G401.6 (cell line): ENCODE data around the gene LCN12.

Experiments
- FAIRE-seq: peaks from 2 replicates; lab custom pipeline; 2012; peaks lifted over from hg19 to GRCh38; lab: Jason Lieb, UNC

LCN12 gene

DNA sequence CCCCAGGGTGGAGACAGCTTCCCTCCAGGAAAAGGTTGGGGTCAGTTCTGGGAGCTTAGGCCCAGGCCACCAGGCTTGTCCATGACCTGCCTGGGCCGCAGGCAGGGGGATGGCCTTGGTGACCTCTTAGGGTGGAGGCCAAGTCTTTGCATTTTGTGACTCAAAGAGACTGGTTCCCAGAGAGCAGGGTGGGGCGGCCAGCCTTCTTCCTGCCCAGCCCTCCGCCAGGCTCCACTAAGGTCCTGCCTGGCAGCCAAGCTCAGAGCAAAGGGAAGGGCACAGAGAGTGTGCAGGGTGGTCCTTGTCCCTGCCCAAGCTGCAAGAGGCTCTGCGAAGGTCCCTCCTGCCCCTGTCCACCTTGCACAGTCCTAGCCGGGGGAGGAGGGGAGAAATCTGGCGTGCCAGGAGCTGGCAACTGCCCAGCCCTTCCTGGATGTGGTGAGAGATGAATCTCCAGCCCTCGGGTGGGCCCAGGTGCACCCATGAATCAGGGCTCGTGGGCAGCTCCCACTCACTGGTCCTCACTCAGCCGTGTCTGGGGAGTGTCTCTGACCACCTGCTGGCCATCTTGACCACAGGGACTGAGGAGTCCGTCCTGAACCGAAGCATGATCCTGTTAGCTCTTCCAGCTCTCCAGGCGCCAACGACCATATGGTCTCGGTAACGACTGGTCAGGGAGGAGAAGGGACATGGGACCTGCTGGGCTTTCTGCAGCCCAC is 22.9 kb downstream of the LCN12 start:
- no peak for FAIRE-seq

DNA sequence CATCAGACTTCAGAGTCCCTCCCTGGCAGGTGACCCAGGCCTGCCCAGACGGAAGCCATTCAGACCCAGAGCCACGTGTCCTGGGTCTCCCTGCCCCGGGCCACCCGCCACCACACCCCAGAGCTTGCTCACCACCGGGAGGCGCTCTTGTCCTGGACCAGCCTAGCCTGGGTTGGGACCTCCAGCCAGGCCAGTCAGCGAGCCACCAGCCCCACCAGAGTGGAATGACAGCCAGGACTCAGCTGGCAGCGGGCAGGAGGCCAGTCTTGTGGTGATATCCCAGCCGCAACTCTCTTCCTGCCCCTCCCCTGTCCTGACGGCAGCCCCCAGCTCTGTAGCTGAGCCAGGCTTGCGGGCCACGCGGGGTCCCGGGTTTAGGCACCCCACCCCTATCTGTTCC is 23.6 kb downstream of the LCN12 start:
- no peak for FAIRE-seq

DNA sequence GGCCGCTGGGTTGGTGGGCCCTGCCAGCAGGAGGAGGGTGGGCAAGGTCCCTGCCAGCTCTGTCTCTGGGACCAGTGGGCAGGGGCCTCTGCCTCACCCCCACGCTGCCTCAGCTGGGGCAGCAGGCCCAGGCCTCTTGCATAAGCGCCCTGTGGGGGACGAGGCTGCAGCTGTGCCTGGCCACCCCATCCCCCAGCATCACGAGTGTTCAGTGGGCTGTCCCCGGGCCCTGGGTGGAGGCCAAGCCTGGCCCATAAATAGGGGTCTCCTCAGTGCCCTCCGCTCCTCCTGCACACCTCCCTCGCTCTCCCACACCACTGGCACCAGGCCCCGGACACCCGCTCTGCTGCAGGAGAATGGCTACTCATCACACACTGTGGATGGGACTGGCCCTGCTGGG is 25.1 kb downstream of the LCN12 start, which contains the start of gene PTGDS:
Gene PTGDS, plus strand, starts transcription at position 282 of the 400 bp plus-strand sequence. Its CDS starts 75 bp downstream, at position 357.
- FAIRE-seq = no peak

DNA sequence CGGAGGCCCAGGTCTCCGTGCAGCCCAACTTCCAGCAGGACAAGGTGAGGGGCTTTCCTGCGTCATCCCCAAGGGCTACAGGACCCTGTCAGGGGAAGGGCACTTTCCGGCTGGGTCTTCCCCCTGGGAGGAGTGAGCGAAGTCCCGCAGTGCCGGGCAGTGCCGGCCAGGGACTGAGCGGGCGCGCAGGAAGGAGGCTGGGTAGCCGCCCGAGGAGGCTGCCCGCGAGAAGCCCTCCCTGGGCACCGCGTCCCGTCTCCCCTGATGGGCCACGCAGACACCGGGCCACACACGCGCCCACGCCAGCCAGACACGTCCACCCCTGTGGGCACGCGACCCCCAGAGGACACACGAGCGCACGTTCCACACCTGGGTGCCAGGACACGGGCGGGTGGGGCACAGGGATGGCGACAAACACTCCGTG is 25.6 kb downstream of the LCN12 start:
- no peak for FAIRE-seq

DNA sequence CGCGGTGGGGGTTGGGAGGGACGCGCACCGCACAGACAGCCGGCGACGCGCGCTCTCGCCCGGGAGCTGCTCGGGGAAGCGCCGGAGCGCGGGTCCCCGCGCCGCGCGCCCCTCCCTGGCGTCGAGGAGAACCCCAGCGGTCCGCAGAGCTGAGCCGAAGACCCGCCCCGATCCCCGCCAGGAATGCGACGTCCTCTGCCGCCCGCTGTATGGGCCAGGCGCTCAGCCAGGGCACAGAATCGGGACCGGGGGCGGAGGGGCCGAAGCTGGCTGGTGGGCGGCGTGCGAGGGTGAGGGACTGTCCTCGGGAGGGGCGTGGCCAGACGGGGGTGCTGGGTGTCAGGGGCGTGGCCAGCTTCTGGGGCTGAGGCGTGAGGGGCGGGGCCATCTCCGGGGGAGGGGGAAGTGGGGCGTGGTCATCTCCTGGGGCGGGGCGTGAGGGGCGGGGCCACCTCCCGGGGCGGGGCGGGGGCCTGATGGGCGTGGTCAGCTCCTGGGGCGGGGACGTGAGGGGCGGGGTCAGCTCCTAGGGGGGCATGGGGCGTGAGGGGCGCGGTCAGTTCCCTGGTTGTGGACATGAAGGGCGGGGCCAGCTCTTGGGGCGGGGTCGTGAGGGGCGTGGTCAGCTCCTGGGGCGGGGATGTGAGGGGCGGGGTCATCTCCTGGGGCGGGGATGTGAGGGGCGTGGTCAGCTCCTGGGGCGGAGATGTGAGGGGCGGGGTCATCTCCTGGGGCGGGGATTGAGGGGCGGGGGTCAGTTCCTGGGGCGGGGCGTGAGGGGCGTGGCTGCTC is 26.2 kb downstream of the LCN12 start:
- FAIRE-seq = no peak

DNA sequence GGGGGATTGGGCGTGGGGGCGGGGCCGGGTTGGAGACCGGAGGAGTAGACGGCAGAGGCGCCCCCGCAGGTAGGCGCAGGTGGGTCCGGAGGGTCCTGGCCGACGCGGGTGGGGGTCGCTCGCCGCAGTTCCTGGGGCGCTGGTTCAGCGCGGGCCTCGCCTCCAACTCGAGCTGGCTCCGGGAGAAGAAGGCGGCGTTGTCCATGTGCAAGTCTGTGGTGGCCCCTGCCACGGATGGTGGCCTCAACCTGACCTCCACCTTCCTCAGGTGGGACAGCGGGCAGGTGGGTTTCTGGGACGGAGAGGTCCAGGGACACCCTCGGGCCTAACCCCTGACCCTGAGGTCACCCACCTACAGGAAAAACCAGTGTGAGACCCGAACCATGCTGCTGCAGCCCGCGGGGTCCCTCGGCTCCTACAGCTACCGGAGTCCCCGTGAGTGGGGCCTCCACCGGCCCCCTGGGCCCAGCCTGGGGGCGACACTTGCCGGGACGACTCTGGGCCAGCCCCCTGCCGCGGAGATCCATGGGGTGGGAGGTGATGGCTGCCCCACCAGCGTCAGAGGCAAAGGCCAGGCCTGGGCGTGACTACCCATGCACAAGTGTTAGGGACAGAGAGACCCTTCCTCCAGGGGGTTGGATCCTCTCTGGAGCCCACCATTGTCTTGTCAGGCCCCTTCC is 26.9 kb downstream of the LCN12 start:
- FAIRE-seq = no peak

DNA sequence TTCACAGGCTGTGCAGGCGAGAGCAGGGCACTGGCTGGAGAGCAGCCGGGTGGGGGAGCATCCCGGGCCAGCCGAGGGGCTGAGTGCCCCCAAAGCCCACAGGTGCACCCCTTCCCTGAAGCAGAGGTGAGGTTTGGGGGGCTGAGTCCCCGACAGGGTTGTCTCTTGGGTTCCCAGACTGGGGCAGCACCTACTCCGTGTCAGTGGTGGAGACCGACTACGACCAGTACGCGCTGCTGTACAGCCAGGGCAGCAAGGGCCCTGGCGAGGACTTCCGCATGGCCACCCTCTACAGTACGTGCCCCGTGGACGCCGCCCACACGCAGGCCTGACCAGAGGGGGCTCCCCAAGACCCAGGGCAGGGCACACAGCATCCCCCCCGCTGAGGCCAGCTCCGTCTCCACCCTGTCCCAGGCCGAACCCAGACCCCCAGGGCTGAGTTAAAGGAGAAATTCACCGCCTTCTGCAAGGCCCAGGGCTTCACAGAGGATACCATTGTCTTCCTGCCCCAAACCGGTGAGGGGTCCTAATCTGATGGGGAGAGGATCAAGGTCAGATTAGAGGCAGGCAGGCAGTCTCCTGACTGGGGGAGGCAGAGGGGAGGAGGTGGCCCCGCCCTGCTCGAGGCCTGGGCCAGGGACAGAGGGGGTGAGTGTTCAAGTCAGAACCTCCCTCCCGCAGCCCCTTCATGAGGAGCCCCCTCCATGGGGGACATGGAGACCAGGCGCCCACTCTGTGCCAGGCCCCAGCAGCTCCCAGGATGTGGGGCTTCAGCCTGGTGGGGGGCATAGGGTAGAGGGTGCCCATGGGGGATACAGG is 27.9 kb downstream of the LCN12 start:
- FAIRE-seq = no peak

DNA sequence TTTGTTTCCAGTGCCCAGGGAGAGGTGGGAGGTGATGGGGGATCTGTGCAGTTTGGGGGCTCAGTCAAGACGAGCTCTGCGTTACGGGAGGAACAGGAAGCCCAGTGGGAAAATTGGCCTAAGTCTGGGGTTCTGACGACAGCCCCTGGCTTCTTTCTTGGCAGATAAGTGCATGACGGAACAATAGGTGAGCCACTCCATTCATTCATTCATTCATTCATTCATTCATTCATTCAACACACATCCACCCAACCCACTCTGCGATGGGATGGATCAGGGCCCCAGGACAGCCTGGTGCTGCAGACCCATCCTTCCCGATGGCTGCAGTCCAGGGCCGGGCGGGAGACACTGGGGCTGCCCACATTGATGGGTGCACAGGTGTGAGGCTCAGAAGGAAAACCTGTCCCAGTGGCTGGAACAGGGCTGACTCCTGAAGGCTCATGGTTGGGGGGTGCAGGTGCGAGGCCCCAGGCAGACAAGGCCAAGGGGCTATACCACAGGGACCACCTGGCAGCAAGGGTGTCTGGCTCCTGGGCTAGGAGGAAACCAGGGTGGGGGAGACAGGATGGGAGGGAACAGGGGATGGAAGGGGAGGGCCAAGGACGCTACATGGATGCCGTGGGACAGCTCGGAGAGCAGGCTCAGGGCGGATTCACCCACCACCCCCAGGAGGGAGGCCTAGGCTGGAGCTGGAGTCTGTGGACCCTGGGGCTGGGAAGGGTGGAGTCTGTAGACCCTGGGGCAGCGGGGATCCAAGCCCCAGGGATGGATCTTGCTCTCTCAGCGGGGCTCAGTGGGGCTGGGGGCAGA is 28.8 kb downstream of the LCN12 start:
- no peak for FAIRE-seq

DNA sequence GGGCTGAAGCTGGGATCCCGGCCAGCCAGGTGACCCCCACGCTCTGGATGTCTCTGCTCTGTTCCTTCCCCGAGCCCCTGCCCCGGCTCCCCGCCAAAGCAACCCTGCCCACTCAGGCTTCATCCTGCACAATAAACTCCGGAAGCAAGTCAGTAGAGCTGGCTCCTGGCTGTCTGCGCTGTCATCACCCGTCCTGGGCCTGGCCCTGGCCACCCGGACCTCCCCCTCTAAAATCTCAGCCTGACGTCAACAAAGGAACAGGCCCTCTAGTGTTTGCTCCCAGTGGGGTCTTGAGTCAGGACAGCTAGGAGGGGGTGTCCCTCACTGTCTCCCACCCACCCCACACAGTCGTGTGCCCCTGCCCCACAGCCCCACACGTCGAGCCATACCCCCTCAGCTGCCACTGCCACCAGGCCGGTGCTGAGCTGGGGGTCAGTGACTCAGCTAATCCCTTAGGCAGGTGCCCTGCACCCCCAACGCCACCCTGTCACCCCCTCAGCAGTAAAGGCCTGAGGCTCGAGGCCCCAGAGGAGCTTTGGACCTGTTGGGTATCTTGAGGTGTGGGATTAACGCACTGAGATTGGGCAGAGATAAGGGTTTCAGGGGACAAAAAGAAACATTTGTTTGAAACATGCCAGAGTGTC is 29.6 kb downstream of the LCN12 start:
- no peak for FAIRE-seq

DNA sequence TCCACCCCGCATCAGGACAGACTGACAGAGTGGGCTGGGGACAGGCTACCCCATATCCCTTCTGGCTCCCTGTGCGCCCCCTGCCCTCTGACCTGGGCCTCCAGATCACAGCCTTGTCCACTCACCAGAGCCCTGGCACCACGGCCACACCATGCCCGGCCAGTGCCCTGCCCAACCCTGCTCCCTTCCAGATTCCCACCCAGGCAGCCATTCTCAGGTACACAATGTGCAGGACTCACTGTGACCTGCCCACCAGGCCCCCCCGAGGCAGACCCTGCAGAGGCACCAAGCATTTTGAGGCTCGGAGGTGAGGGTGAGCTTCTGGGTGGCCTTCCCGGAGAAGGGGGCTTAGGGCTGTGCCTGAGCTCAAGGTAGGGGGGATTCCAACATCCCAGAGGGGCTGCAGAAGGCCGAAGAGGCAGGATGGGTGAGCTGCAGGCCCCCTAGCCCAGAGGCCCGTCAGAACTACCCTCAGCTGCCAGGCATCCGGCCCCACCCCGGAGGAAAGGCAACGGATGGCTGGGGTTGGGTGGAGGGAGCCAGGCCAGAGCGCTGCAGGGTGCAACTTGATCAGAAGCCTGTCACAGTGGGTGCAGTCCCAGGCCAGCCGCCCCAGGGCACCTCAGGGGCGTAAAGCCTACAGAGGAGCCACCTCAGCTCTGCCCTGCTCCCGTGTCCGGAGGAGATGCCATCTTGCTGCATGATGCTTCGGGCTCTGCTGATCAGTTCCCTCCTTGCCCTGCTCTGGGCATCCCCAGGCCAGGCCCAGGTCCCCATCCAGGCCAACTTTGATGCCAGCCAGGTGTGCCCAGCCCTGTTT is 30.4 kb downstream of the LCN12 start, which contains the start of gene LCNL1:
Gene LCNL1, plus strand, starts transcription at position 762 of the 820 bp plus-strand sequence. CDS start 594 bp downstream, outside the sequence.
- FAIRE-seq = no peak

DNA sequence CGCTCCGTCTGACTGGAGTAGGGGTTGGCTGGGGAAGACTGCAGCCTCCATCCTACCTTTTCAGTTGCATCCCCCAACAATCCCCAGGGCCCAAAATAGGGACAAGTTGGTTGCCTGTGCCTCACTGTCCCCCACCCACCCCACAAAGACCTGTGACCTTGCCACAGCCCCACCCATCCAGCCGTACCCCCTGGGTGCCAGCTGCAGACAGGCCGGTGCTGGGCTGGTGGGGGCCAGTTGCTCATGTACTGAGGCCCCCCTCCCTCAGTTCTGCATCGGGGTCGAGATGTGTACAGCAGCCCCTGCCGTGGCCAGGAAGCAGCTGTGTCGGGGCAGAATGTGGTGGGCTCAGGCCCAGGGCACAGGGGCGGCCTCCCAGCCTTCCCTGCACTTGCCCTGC is 31.1 kb downstream of the LCN12 start:
- FAIRE-seq = no peak

DNA sequence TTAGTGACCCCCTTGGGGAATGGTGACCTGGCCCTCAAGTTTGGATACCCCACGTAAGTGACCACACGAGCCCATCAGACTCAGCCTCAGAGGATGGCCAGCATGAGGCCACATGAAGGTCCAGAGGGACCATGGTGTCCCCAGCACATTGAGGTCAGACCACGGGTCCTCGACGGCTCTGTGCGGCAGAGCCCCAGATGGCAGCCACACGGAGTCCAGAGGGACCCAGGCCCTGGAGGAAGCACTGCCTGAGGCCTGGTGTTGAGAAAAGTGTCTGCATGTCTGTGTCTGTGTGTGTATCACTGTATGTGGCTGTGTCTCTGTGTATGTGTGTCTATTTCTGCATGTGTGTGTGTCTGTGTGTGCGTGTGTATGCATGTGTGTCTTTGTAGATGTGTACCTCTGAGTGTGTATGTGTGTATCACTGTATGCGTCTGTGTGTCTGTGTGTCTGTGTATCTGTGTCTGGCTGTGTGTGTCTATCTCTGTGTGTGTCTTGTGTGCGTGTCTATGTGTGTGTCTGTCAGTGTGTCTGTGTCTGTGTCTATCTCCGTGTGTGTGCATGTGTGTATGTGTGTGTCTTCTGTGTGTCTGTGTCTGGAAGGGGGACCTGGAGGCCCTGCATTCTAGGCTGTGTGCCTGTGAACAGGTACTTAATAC is 31.7 kb downstream of the LCN12 start:
- no peak for FAIRE-seq

DNA sequence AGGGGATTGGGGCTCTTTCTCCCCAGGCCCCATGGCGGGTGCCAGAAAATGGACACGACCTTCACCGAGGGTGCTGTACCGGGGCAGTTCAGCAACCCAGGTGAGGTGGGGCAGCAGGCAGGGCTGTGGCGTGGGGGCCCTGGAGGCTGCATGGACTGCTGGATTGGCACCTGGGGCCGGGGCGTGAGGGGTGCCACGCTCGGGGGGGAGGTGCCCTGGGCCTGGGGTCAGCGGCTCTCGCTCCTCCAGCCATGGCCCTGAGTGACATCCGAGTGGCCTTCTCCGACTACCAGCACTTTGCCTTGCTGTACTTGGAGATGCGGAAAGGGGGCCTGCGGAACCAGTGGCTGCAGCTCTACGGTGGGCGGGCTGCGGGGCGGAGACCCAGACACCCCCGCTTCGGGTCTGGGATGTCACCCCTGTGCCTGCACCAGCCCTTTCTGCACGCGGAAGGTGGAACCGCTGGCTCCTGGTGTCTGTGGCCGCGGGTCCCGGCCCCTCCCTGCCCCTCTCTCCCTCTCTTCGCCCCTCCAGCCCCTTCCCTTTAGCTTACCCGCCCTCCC is 32.5 kb downstream of the LCN12 start:
- FAIRE-seq = no peak

DNA sequence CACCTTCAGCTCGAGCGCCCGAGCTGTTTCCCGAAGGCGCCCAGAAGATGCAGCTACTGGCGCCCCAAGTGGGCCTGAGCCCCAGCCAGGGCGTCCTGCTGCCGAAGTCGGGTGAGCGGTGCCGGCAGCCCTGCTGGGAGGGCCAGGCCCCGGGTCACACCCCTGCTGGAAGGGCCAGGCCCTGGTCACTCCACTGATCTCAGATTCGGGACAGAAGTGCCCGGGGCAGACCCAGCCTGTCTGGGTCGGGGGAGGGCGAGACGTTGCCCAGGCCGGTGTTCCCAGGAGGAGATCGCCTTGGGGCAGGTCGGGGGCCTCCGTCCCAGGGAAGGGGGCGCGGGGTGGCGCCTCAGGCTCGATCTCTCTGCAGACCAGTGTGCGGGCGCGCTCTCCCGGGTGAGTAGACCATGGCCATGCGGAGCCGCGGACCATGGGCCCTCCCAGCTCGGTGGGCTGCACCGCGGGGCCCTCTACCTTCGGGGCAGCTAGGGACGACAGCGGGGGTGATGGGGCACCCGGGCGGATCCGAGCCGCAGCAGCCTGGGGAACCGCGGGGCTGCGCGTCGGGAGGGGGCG is 33.0 kb downstream of the LCN12 start:
- FAIRE-seq = no peak

DNA sequence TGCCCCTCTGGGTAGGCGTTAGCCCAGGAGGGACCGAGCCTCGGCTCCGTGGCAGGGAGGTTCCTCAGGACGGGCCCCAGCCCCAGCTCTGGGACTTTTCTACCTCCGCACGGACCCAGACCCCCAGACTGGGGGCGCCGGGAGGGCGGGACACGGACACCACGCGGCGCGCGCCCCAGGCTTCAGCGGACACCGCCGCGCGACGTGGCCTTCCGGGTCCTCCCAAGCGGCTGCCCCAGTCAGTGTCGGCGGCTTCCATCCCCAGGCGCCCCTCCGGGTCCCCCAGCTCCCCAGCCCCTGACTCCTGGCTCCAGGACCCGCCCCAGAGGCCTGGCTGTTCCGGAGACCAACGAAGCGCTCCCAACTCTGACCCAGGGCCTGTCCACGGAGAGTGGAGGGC is 33.8 kb downstream of the LCN12 start:
- no peak for FAIRE-seq

DNA sequence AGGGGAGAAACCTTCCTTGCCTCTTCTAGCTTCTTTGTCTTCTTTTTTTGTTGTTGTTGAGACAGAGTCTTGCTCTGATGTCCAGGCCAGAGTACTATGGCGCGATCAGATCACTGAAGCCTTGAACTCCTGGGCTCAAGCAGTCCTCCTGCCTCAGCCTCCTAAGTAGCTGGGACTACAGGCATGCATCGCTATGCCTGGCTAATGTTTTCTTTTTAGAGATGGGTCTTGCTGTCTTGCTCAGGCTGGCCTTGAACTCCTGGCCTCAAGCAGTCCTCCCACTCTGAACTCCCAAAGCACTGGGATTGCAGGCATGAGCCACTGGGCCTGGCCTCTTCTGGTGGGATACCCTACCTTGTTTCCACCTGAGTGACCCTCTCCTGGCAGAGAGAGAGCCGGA is 36.8 kb downstream of the LCN12 start:
- FAIRE-seq = no peak

DNA sequence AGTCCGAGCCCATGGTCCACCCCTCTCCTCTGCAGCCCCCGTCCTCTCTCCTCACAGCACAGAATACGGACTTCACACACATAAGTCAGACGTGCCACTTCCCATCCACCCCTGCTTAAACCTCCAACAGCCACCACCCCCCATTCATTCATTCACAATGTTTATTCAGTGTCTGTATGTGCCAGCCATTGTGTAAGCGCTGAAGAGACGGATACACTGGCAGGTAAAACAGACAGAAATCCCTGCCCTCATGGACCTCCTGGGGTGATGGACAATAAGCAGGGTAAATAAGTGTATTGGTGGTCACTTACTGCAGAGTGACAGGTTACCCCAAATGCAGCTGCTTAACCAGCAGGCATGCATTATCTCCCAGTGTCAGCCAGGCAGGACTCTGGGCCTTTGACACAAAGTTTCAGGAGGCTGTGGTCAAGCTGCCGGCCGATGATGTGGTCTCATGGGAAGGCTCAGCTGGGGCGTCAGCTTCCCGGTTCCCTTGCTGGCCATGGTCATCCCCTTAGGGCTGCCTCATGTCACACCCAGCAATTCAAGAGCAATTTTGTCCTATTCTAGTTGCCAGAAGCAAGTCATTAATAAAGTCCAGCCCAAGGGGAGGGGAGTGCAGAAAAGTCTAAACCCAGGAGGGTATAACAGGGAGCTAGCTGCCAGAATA is 38.3 kb downstream of the LCN12 start:
- FAIRE-seq = no peak
